ENCODE data around the gene PDE7B.

PDE7B gene

DNA sequence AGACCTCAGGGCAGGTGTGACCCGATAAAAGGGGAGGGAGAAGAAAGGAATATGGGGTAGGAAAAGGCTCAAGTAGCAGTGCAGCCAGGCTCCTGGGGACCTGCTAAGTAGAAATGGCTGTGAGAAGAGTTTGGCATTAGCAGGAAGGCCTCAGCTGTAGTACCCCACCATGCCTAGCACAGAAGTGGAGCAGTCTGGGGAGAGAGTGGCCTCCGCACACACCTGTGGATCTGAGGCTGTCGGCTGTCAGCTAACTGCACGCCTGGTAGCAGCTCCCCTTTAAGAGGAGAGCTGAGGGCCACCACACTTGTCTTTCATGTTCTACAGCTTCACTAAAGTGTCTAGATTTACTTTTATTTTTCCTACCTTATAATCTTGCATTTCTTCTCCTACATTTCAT lies 24.6 kb downstream of the PDE7B start:
- Histone ChIP-seq H3K36me3 (ENCODE audit: control insufficient read depth, insufficient read depth, low read length) (no peaks in the 10 kb centered on the region), H3K4me1 (ENCODE audit: control insufficient read depth, insufficient read depth, low read length) (no peaks in the 10 kb centered on the region), H3K27me3 (ENCODE audit: control insufficient read depth, insufficient read depth, low read length) (no peaks in the 10 kb centered on the region), H3K9me3 (ENCODE audit: control insufficient read depth, low read length) (no peaks in the 10 kb centered on the region), H3K4me3 (ENCODE audit: low read length) (no peak overlapping the region), H3K9ac (ENCODE audit: low read length) (no peak overlapping the region)

DNA sequence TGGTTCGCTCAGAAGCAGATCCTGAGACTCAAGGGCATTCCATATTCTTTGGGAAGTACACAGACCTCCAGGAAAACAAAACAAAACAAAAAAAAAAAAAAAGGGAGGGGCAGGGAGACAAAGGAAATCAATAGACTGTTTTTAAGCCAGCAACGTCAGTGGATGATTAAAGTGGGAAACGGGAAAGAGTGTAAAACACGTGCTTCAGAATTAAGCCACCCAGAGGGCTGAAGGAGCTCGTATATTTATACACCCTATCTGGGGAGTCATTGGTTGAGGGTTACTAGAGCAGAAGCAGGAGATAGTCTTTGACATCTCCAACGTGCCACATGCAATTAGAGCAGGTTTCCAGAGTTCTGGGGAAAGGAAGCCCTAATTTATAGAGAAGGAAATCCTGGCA lies 26.2 kb downstream of the PDE7B start:
- no peaks in the 10 kb centered on the region for H3K9me3 ChIP-seq (ENCODE audit: control insufficient read depth, low read length)
- no peak overlapping the region for H3K4me3 ChIP-seq (ENCODE audit: low read length)
- no peaks in the 10 kb centered on the region for H3K27me3 ChIP-seq (ENCODE audit: control insufficient read depth, insufficient read depth, low read length)
- H3K9ac ChIP-seq (ENCODE audit: low read length): no peak overlapping the region
- no peaks in the 10 kb centered on the region for H3K36me3 ChIP-seq (ENCODE audit: control insufficient read depth, insufficient read depth, low read length)
- H3K4me1 ChIP-seq (ENCODE audit: control insufficient read depth, insufficient read depth, low read length): no peaks in the 10 kb centered on the region

DNA sequence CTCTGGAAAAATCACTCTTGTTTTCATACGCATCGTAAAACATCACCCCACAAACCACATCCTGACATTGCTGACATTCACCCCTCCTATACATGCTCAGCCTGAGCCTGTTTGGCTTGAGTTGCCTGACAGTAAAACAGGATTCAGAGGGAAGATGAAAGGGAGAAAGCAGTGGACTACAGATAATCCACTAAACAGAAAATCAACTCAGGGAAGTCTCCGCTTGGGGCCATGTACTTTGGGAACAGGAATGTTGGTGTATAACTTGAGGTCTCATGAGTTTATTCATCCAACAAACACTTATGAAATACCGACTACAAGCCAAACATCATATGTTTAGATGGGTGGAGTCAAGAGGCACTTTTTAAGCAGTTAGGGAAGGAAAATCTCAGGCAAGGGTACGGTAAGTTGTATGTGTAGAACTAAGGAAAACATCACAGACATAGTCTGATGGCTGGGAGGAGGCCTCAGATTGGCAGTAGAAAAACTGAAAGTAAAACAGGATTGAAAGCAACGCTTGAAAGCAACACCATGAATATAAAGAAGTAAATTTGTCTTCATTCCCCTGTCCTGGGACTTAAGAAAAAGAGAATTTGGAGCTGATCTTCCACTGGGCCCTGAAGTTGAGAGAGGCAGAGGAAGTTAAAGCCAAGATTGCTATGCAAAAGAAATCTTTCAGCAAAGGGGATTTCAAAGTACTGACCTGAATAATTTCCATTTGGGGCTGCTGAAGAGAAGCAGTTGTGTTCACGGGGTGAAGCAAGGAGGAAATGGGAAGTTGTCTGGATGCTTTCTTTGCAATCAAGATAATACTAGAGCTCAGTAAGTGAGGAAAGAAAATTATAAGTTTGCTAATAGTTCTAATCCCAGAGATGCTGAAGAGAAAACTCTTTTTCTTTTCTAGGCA lies 28.8 kb downstream of the PDE7B start:
- peak overlapping the region; percentile 8 for H3K9ac ChIP-seq (ENCODE audit: low read length)

DNA sequence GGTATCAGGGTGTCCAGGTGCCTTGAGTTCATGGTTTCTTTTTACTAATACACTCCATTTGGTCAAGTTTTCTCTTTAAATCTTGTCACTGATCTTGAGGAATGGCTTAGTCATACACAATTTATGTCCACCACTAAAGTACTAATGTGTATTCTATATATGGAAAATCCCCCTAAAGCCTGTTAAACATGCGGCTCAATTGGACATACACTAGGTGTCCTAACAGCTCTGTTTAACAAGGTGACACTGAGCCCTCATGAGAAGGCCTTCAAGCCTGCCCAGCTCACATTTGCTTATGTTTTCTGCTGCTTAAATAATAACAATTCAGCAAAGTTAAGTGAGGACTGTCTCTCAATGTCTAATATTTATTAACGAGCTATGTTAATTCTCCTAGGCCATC lies 31.5 kb downstream of the PDE7B start:
- no peaks in the 10 kb centered on the region for H3K36me3 ChIP-seq (ENCODE audit: control insufficient read depth, insufficient read depth, low read length)
- H3K9me3 ChIP-seq (ENCODE audit: control insufficient read depth, low read length): no peaks in the 10 kb centered on the region
- H3K4me3 ChIP-seq (ENCODE audit: low read length): no peak overlapping the region
- no peaks in the 10 kb centered on the region for H3K27me3 ChIP-seq (ENCODE audit: control insufficient read depth, insufficient read depth, low read length)
- no peak overlapping the region for H3K9ac ChIP-seq (ENCODE audit: low read length)
- no peaks in the 10 kb centered on the region for H3K4me1 ChIP-seq (ENCODE audit: control insufficient read depth, insufficient read depth, low read length)

More for the DNA sequence above, 28.8 kb downstream of the PDE7B start:
- H3K36me3 ChIP-seq (ENCODE audit: control insufficient read depth, insufficient read depth, low read length): no peaks in the 10 kb centered on the region
- no peaks in the 10 kb centered on the region for H3K4me1 ChIP-seq (ENCODE audit: control insufficient read depth, insufficient read depth, low read length)
- H3K27me3 ChIP-seq (ENCODE audit: control insufficient read depth, insufficient read depth, low read length): no peaks in the 10 kb centered on the region
- no peak overlapping the region for H3K4me3 ChIP-seq (ENCODE audit: low read length)
- H3K9me3 ChIP-seq (ENCODE audit: control insufficient read depth, low read length): no peaks in the 10 kb centered on the region

DNA sequence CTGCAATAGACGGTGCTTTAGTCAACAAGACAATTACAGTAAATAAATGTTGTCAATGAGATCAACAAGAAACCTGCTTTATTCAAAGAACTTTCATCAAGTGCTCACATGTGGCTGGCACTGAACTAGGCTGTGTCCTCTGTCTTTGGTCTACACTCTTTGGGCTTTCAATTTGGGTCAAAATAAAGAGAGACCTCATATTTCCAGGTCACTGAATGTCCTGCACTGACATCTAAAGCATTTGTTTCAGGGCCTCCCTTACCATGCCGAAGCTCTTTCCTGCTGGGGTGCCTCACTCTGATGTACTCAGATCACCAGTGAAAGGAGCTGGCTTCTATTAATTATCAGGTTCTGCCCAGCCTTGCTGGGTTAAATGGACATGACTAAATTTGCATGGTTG lies 32.0 kb downstream of the PDE7B start:
- no peaks in the 10 kb centered on the region for H3K36me3 ChIP-seq (ENCODE audit: control insufficient read depth, insufficient read depth, low read length)
- H3K9me3 ChIP-seq (ENCODE audit: control insufficient read depth, low read length): no peaks in the 10 kb centered on the region
- no peaks in the 10 kb centered on the region for H3K27me3 ChIP-seq (ENCODE audit: control insufficient read depth, insufficient read depth, low read length)
- H3K9ac ChIP-seq (ENCODE audit: low read length): no peak overlapping the region
- no peaks in the 10 kb centered on the region for H3K4me1 ChIP-seq (ENCODE audit: control insufficient read depth, insufficient read depth, low read length)
- H3K4me3 ChIP-seq (ENCODE audit: low read length): no peak overlapping the region

DNA sequence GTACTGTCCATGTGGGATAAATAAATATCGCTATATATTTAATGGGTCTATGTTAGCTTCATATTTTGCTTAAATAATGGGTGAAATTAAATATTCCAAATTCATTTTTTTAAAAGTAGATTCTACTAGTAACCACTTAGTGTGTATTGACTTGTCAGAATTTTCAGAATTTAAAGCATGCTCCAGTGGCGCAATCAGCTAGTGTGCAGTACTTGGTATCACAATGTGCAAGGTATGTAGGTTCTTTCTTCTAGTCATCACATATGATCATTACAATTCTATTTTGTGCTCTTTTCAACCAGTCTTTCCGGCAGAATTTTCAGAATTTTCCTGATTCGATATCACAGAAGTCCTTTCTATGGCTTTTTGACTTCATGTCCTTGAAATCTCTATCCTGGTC lies 32.6 kb downstream of the PDE7B start:
- H3K27me3 ChIP-seq (ENCODE audit: control insufficient read depth, insufficient read depth, low read length): no peaks in the 10 kb centered on the region
- H3K4me1 ChIP-seq (ENCODE audit: control insufficient read depth, insufficient read depth, low read length): no peaks in the 10 kb centered on the region
- H3K9ac ChIP-seq (ENCODE audit: low read length): no peak overlapping the region
- no peaks in the 10 kb centered on the region for H3K9me3 ChIP-seq (ENCODE audit: control insufficient read depth, low read length)
- H3K4me3 ChIP-seq (ENCODE audit: low read length): no peak overlapping the region
- no peaks in the 10 kb centered on the region for H3K36me3 ChIP-seq (ENCODE audit: control insufficient read depth, insufficient read depth, low read length)

DNA sequence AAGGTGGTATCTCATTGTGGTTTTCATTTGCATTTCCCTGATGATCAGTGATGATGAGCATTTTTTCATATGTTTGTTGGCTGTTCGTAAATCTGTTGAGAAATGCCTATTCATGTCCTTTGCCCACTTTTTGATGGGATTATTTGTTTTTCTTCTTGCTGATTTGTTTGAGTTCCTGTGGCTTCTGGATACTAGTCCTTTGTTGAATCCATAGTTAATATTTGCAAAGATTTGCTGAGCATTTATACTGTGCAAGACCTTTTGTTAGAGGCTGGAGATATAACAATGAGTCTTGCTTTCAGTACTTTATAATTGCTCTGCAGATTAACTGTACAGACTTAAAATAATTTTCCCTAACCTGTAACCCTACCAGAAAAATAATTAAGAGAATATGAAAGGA lies 35.6 kb downstream of the PDE7B start:
- Histone ChIP-seq H3K4me3 (ENCODE audit: low read length) (no peak overlapping the region), H3K36me3 (ENCODE audit: control insufficient read depth, insufficient read depth, low read length) (no peaks in the 10 kb centered on the region), H3K9ac (ENCODE audit: low read length) (no peak overlapping the region), H3K27me3 (ENCODE audit: control insufficient read depth, insufficient read depth, low read length) (no peaks in the 10 kb centered on the region), H3K9me3 (ENCODE audit: control insufficient read depth, low read length) (no peaks in the 10 kb centered on the region), H3K4me1 (ENCODE audit: control insufficient read depth, insufficient read depth, low read length) (no peaks in the 10 kb centered on the region)

DNA sequence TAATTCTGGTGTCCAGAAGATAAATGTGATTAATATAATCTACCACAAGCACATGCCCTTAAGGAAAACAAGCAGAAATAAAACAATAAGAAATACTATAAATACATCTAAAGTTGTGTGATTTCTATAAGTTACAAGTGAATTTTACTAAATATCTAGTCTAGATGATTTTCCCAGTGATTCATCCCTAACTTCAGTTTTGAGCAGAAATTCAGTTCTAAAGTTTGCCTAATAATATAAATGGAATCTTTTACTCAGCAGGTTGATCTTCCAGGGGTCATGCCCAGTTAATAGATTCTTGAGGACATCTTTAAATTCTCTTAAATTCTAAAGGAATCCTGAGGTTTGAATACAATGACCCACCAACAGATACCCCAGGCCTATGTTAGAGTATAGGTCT lies 37.3 kb downstream of the PDE7B start:
- no peaks in the 10 kb centered on the region for H3K27me3 ChIP-seq (ENCODE audit: control insufficient read depth, insufficient read depth, low read length)

DNA sequence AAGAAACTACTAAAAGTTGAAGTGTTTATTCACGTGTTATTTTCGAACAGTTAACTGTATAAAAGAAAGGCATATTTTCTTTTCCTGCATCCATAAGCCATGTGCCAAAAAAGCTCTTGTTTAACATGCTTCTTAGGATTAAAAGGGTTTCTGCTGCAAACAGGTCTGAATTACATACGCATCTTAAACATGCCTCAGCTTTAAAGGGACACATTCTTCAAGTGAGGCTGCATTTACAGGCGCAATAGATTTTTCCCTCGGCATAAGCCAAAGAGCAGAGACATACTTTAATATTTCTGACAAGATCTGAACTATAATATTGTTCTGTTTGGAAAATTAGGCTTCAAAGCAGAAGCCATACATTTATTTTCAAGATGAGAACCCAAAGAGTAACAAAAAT lies 39.4 kb downstream of the PDE7B start:
- H3K4me3 ChIP-seq (ENCODE audit: low read length): no peak overlapping the region
- no peaks in the 10 kb centered on the region for H3K36me3 ChIP-seq (ENCODE audit: control insufficient read depth, insufficient read depth, low read length)
- H3K4me1 ChIP-seq (ENCODE audit: control insufficient read depth, insufficient read depth, low read length): no peaks in the 10 kb centered on the region
- no peak overlapping the region for H3K9ac ChIP-seq (ENCODE audit: low read length)
- no peaks in the 10 kb centered on the region for H3K9me3 ChIP-seq (ENCODE audit: control insufficient read depth, low read length)
- no peaks in the 10 kb centered on the region for H3K27me3 ChIP-seq (ENCODE audit: control insufficient read depth, insufficient read depth, low read length)

More for the DNA sequence above, 37.3 kb downstream of the PDE7B start:
- Histone ChIP-seq H3K9me3 (ENCODE audit: control insufficient read depth, low read length) (no peaks in the 10 kb centered on the region), H3K9ac (ENCODE audit: low read length) (no peak overlapping the region), H3K4me3 (ENCODE audit: low read length) (no peak overlapping the region), H3K4me1 (ENCODE audit: control insufficient read depth, insufficient read depth, low read length) (no peaks in the 10 kb centered on the region), H3K36me3 (ENCODE audit: control insufficient read depth, insufficient read depth, low read length) (no peaks in the 10 kb centered on the region)

DNA sequence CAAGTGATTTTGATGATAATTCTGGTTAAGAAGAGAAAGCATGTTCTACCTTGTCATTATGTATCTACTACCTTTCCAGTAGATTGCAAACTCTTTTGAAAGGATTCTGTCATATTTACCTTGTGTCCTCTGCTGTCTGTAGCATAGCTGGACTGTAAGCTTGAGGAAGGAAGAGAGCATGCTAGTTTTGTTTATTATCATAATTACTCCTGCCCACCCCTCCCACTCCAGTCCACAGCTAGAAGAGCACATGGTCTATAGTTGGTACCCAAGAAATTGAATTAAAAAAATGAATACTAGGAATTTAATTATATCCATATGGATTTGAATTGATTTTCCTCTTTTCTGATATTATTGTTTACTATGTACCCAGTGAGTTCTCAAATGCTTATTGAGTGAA lies 40.2 kb downstream of the PDE7B start:
- Histone ChIP-seq H3K4me3 (ENCODE audit: low read length) (no peak overlapping the region), H3K4me1 (ENCODE audit: control insufficient read depth, insufficient read depth, low read length) (no peaks in the 10 kb centered on the region), H3K36me3 (ENCODE audit: control insufficient read depth, insufficient read depth, low read length) (no peaks in the 10 kb centered on the region), H3K9me3 (ENCODE audit: control insufficient read depth, low read length) (no peaks in the 10 kb centered on the region), H3K27me3 (ENCODE audit: control insufficient read depth, insufficient read depth, low read length) (no peaks in the 10 kb centered on the region), H3K9ac (ENCODE audit: low read length) (no peak overlapping the region)

DNA sequence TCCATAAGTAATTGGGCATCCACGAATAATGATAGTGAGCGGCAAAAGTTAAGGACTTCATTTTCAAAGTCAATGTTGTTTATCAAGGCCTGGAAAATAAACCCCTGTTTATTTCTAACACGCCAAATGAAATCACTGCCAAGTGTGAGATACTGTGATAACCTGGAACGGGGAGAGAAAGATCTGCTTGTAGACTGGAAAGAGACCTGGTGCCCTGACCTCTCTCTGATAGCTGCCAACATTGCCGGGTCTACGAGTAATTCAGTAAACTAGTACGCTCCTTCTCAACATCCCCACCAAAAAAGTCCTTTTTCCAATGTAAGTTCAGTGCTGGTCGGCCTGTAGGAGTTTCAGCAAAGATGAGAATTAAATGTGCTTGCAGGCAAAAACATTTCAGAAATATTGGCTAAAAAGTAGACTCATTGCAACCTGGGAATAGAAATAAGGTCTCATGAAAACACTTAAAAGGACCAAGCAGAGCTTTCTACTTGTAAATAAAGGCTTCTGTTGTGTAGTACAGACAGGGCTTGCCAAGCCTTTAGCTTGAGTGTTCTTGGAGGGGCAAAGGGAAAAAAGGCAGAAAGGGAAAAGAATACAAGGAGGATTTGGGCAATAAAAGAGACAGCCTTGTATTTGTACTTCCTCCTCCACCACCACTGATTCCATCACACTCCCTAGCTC lies 43.9 kb downstream of the PDE7B start:
- no peaks in the 10 kb centered on the region for H3K4me1 ChIP-seq (ENCODE audit: control insufficient read depth, insufficient read depth, low read length)
- H3K4me3 ChIP-seq (ENCODE audit: low read length): no peak overlapping the region
- no peaks in the 10 kb centered on the region for H3K27me3 ChIP-seq (ENCODE audit: control insufficient read depth, insufficient read depth, low read length)
- no peak overlapping the region for H3K9ac ChIP-seq (ENCODE audit: low read length)
- H3K36me3 ChIP-seq (ENCODE audit: control insufficient read depth, insufficient read depth, low read length): no peaks in the 10 kb centered on the region
- H3K9me3 ChIP-seq (ENCODE audit: control insufficient read depth, low read length): no peaks in the 10 kb centered on the region

DNA sequence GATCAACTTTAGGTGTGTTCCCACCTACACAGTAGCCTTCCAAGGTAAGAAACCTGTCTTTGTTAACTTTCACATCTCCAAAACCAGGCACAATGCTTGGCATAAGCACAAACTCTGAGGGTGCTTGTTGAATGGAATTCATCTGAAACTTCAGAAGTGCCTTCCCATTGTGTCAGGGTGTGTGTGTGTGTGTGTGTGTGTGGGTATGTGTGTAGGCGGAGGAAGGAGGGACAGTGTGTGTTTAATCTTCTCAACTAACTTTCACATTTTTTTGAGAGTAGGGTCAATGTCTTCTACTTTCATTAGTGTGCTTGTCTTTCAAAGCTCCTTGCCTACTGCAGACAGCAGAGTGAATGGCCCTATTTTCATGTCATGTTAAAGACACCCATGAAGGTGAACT lies 45.6 kb downstream of the PDE7B start:
- H3K9ac ChIP-seq (ENCODE audit: low read length): no peak overlapping the region
- no peaks in the 10 kb centered on the region for H3K27me3 ChIP-seq (ENCODE audit: control insufficient read depth, insufficient read depth, low read length)
- no peak overlapping the region for H3K4me3 ChIP-seq (ENCODE audit: low read length)
- H3K36me3 ChIP-seq (ENCODE audit: control insufficient read depth, insufficient read depth, low read length): no peaks in the 10 kb centered on the region
- peaks cover 8% of the 10 kb centered on the region for H3K4me1 ChIP-seq (ENCODE audit: control insufficient read depth, insufficient read depth, low read length)
- H3K9me3 ChIP-seq (ENCODE audit: control insufficient read depth, low read length): no peaks in the 10 kb centered on the region

Data from mucosa of stomach (tissue), 1 donor.